ENCODE data around the gene DCHS2.
"Not testable (repeated sequence)": the region's sequence is repeated elsewhere in the genome, so short reads cannot be mapped to it uniquely, and the experiment has no call there.

Gene DCHS2

GRCh38 chr4:154222875-154223274 lies 268.7 kb downstream of the DCHS2 start:
- DNase-seq (ENCODE audit: low read depth in 1 of 2, low spot score in 1 of 2): no peak

- DNase-seq (ENCODE audit: low read depth in 1 of 2, low spot score in 1 of 2): no peak
Observed at GRCh38 chr4:154218051-154218450, 273.5 kb downstream of the DCHS2 start.

- DNase-seq (ENCODE audit: low read depth in 1 of 2, low spot score in 1 of 2): not testable (repeated sequence)
Observed at GRCh38 chr4:154217384-154217783, 274.2 kb downstream of the DCHS2 start.

GRCh38 chr4:154211506-154211905 lies 280.1 kb downstream of the DCHS2 start:
- DNase-seq (ENCODE audit: low read depth in 1 of 2, low spot score in 1 of 2): no peak

- no peak for DNase-seq (ENCODE audit: low read depth in 1 of 2, low spot score in 1 of 2)
Observed at GRCh38 chr4:154208424-154208823, 283.2 kb downstream of the DCHS2 start.

GRCh38 chr4:154205471-154205870 lies 286.1 kb downstream of the DCHS2 start:
- no peak for DNase-seq (ENCODE audit: low read depth in 1 of 2, low spot score in 1 of 2)

GRCh38 chr4:154194649-154195048 lies 296.9 kb downstream of the DCHS2 start:
- DNase-seq (ENCODE audit: low read depth in 1 of 2, low spot score in 1 of 2): no peak

GRCh38 chr4:154192585-154192984 lies 299.0 kb downstream of the DCHS2 start:
- no peak for DNase-seq (ENCODE audit: low read depth in 1 of 2, low spot score in 1 of 2)

- DNase-seq (ENCODE audit: low read depth in 1 of 2, low spot score in 1 of 2): no peak
Observed at GRCh38 chr4:154189346-154189745, 302.3 kb downstream of the DCHS2 start.

GRCh38 chr4:154186888-154187287 lies 304.7 kb downstream of the DCHS2 start:
- DNase-seq (ENCODE audit: low read depth in 1 of 2, low spot score in 1 of 2): no peak

GRCh38 chr4:154186035-154186434 lies 305.6 kb downstream of the DCHS2 start:
- no peak for DNase-seq (ENCODE audit: low read depth in 1 of 2, low spot score in 1 of 2)

- no peak for DNase-seq (ENCODE audit: low read depth in 1 of 2, low spot score in 1 of 2)
Observed at GRCh38 chr4:154184238-154184637, 307.4 kb downstream of the DCHS2 start.

- no peak for DNase-seq (ENCODE audit: low read depth in 1 of 2, low spot score in 1 of 2)
Observed at GRCh38 chr4:154183264-154183663, 308.3 kb downstream of the DCHS2 start.
